A673 (cell line): ENCODE results near the gene MYL3.

Experiments
- EZH2 ChIP-seq: fragments of 200-600 bp; sonication (generic); IDR thresholded peaks from 2 replicates; pipeline ENCODE4 v1.6.1; 2017; ENCODE audit warnings: borderline replicate concordance, low read depth, mild to moderate bottlenecking, mixed read lengths, antibody characterized with exemption, low read length; ENCODE audit not compliant: poor library complexity, severe bottlenecking
- TF ChIP-seq, protein P1 (sequence below): fragments of 300-800, 200-600 bp; sonication (generic); conservative IDR thresholded peaks from 2 replicates; pipeline ENCODE4 v1.5.1; 2017; ENCODE audit warnings: low read depth, mild to moderate bottlenecking, antibody characterized with exemption, low read length, moderate library complexity, mixed read lengths

DNA sequence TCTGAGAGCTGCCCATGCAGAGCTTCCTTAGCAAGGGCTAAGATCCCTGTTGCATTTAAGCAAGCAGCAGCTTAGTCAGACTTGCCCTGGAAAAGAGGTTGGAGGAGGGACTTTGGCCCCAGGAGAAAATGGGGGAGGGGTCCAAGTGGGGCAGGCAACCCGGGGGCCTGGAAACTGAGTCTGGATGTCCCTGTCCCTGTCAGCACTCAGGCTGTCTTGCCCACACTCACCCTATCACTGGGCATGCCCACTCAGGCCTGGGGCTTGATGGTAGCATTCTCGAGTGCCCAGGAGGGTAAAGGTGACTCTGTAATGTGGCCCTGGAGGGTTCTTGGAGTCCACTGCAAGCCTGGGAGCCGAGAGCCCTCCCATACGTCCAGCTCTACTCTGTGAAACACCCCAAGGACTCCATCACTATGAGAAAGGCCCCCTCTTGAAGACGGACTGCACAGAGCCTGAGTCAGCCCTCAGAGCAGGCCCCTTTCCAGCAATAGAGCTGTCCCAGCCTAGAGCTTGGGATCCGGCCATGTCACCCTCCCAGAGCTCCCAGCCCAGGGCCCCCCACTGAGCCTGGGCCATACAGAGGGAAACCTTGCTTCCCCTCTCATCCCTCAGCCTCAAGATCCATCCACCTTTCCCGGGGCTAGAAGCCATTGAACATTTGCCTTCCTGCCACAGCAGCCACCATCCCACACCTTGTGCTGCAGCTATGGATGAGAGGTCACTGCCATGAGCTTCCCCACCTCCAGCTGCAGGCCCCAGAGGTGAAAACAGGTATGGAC, 13.4 kb downstream of the MYL3 start:
- TF ChIP-seq, protein P1, sequence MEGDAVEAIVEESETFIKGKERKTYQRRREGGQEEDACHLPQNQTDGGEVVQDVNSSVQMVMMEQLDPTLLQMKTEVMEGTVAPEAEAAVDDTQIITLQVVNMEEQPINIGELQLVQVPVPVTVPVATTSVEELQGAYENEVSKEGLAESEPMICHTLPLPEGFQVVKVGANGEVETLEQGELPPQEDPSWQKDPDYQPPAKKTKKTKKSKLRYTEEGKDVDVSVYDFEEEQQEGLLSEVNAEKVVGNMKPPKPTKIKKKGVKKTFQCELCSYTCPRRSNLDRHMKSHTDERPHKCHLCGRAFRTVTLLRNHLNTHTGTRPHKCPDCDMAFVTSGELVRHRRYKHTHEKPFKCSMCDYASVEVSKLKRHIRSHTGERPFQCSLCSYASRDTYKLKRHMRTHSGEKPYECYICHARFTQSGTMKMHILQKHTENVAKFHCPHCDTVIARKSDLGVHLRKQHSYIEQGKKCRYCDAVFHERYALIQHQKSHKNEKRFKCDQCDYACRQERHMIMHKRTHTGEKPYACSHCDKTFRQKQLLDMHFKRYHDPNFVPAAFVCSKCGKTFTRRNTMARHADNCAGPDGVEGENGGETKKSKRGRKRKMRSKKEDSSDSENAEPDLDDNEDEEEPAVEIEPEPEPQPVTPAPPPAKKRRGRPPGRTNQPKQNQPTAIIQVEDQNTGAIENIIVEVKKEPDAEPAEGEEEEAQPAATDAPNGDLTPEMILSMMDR, result no peak
- no peak for TF ChIP-seq EZH2
